HG03108 (cell line): ENCODE measurements around the gene LAMA4.

Experiments used
- ATAC-seq: cut with Tn5 transposase; IDR thresholded peaks from one replicate; pipeline ENCODE4 v1.9.1; 2021; ENCODE audit warnings: moderate library complexity; ENCODE audit not compliant: unreplicated experiment

LAMA4 gene

DNA sequence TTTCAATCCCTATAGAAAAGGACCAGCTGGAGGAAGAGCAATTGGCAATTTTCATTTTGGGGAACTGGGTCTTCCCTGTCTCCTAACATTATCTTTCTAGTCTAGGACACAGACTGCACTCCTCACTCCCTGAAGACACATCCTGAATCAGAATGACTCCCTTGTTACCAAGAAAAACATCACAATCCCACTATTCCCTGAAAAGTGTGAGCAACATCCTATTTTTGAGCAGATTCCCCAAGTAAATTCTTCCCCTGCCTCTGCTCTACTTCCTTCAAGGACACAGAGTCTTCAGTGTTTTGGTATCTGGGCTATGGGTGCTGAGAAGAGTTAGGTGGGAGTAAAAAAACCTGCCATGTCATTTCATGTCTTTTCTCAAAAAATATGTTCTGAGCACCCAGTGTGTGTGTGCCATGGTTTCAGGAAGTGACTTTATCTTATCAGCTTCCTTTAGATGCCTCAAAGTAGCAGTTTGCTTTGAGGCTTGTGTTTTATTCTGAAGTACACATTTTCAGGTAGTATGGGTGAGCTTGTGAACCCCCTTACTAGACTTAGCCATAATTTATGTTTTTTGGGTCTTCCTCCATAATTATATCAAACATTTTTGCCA, 12.4 kb downstream of the LAMA4 start:
- no peak for ATAC-seq

GRCh38 chr6:112237595-112237994, 16.8 kb downstream of the LAMA4 start:
- ATAC-seq: no peak

DNA sequence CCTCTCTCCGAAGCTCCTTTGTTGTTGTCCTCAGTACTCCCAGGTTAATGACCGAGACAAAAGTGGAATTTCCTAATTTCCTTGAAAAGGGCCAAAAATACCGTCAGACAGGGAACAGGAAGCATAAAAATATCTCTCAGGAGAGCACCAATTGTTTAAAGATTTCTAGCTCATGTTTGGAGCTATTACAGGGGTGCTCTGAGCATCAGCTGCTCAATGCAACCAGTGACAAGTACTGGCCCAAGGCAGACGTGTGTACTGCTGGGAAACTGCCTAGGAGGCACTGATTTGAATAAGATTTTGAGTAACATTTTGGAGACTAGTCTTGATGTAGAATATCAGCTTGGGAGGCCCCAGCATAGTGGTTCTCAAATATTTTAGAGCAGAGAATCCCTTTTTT, 17.3 kb downstream of the LAMA4 start:
- ATAC-seq: no peak

GRCh38 chr6:112235956-112236355, 18.4 kb downstream of the LAMA4 start:
- no peak for ATAC-seq

- no peak for ATAC-seq
These were observed 19.8 kb downstream of the LAMA4 start for GRCh38 chr6:112234601-112235000.

- ATAC-seq: no peak
These were observed 20.5 kb downstream of the LAMA4 start for GRCh38 chr6:112233847-112234246.

- ATAC-seq: no peak
These were observed 21.5 kb downstream of the LAMA4 start for GRCh38 chr6:112232845-112233256.

DNA sequence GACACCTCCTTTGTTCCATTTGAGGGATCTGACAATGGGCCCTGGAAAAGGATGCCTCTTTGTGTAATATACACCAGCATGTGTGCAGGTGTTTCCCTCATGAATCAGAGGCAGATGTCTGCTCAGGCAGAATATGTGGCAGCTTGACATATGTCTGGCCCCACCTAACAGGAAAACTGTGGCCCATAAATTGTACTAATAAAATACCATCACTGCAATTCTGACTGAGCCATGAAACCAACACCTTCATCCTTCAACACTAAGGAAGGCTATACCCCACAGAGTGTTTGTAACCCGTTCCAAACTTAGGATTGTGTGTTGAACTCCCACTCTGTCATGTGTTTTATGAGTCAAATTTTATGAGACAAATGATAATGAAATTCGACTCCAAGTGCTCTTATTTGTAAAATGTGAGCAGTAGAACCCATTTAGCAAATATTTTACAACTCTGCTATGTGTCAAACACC, 22.7 kb downstream of the LAMA4 start:
- ATAC-seq: no peak

DNA sequence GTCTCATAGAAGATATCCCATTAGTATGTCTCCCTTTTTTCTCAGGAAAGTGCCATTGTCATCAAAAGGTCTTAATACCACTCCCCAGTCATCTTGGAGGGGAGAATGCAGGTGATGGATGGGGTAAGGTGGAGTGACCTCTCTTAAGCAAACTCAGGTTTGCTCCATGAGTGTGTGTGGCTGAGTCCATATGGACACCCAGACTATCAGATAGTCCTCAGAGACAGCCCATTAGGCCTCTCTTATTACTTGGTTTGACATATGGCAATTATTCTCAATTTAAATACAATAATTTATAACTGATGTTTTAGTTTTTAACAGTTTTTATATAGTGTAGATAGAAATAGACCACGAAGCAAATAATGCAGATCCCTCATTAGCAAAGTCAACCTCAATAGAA, 23.2 kb downstream of the LAMA4 start:
- ATAC-seq: no peak

DNA sequence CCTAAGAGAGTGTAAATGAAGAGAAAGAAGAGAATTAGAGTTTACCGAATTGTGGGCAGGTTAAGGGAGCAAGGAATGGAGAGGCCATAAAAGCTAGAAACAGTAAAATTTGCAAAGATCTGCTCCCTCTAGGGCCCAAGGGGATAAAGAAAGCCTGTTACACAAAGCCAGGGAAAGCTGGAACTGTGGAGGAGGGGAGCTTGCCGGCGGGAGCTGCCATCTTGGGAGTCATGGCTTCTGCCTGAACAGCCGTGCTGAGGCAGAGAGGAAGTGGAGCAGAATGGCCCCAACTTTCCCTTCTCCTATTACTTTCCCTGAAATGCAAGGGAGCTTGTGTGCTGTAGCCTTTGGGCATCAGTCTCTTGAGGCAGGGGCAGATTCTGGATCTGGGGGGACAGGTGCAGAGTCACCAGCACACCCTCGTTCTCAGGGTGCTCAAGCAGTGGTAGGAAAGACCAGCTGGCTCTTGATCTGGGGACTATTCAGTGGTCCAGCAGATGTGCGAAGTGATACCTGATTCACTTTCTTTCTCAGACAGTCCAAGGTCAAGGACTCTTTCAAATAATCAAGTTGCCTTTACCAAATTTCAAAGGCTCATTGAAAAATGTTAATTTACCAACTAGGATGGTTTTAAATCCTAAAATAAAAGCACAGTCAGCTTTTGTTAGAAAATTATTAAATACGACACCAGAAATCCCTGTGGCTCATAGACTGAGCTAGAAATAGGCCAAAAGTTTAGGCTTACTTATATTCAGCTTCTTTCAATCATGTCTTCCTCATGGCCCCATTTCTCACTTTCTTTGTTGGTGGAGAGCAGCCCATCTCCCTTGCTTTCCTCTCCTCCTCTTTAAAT, 25.7 kb downstream of the LAMA4 start:
- ATAC-seq: no peak

GRCh38 chr6:112227992-112228391, 26.4 kb downstream of the LAMA4 start:
- no peak for ATAC-seq

DNA sequence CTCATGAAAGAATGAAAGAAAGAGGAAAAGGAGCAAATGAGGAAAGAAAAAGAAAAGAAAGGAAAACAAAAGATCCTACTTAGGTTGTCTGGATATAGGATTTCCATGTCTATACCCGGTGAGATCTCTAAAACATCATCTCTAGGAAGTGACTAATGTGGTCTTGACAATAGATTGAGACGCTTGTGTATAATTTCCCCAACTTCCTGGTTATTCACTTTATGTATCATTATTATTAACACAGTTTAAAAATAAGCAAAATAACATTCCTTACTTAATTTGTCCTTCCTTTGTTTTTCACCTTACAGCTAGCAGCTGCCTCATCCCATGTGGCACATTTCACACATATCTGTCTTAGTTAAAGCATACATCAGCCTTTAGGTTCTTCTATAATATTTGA, 27.0 kb downstream of the LAMA4 start:
- no peak for ATAC-seq

DNA sequence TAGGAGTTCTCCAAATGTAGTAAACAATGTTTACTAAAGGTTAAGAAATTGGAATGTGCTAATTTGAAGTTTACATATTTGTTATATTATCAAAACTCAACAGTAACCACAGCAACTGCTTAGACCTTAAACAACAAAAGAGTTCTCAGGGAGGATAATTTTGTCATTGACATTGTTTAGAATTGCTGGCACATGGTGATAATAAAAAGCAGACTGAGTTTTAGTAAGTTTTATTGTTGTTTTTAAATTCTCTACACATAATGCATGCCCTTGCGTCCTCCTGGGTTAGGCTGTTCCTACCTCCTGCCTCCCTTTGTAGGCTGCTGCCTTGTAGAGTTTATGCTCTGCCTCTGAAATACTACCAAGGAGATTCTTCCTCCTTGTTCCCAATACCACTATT, 28.7 kb downstream of the LAMA4 start:
- ATAC-seq: no peak

DNA sequence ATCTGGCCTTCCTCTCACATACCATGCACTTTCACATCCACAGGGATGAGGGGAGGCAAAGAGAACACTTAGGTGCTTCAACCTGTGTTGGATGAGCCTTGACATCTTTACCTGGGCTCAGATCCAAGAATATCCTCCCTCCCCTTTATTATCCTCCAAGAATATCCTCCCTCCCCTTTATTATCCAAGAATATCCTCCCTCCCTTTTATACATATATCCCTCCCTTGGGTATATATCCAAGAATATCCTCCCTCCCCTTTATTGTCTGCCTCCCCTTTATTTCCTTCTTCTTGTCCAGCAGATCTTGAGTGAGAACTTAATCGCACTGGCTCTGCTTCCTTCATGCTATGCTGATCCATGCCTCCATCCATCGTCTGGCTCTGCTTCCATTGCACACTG, 30.3 kb downstream of the LAMA4 start:
- ATAC-seq: no peak

DNA sequence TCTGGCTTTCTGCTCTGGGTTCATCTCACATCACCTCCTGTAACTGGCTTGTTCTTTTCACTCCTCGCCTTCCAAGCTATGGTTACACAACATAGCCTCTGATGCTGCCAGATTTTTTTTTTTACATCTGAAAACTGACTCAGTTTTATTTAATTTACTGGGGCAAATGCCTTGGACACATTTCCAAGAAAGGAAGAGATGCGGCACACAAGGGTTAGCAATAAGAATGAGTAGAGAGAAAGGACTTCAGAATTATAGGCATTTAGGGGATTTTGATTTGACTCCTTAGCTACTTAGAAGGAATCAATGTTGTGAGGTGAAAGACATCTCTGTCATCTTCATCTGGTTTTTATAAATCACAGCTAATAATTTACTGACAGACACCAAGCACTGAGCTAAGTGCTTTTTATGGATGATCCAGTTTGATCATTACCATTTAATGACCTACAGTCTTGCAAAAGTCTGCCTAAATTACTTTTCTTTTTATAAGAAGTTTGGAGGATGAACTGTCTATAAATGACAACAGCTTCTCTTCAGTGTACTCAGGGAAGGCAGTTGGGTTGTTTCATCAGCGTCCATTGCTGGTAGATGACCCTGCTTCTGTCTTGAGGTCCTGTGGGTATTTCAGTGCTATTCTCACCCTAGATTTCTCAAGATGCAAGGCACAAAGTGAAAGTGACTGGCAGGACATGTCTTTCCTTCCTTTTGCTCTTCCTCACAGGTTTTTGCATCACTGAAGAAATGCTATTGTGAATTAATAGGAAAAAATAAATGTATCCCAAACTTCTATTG, 31.1 kb downstream of the LAMA4 start:
- ATAC-seq: no peak

- no peak for ATAC-seq
These were observed 32.1 kb downstream of the LAMA4 start for GRCh38 chr6:112221981-112222852.

GRCh38 chr6:112221561-112221960, 32.8 kb downstream of the LAMA4 start:
- ATAC-seq: no peak

DNA sequence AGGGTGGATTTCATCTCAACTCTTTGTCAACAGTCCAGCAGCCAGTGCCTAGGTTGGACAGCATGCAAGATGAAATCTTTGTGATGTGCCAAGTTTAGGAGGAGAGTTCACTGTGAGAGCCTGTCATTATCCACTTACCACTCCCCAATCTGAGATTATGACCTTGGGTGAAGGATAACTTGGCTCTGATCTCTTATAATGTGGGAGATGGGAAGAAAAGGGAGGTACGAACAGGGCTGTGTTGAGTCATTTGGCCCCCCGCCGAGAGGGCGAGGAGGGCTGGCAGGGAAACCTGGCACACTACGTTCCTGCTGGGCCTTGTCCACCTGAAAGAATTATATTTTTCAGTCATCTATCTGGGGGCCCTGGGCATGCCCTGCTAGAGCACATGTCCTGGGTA, 35.8 kb downstream of the LAMA4 start:
- no peak for ATAC-seq

DNA sequence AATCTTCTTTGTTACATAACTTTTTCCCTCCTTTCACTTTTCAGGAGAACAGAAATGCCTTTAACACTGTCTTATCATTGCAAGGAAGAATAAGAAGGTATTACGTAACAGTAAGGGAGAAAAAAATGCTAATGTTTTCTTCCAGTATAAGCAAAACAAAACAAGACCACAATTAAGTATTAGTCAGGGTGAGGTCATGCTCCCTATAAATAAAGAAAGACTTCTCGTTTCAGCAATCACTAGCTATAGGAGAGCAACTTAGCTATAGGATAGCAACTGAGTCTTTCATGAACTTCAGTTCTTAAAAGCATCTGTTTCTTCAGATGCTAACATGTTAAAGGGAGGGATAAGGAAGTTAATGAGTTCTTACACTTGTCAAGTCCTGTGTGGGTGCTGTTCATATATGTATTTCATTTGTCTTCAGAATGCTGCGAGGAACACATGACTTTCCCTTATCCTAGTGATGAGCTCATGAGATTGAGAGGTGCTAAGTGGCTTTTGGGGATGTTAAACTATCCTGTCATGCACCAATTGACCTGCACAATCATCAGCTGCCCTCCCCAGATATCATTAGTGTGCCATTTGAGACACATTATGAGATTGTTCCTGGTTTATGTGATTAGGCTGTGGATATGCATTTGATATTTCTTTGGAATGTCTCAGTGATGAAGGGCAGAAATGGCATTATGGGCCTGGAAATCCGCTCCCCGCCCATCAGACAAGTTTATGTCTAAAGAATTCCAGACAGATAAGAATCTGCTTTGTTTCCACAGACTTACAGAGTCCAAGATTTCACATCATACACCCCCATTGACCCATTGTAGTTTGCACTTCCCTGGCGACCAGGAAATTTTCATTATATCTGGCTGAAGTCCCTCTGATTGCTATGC, 37.5 kb downstream of the LAMA4 start:
- no peak for ATAC-seq
